Left lung (tissue), 10 donors: ENCODE results near the gene ITGB7. TPM values are rescaled to one million over a fixed set of nuclear protein-coding genes. Genes with fewer than 3 reads are reported as not detected.
A peak's percentile ranks its signal among the peaks of the same experiment; 100 is the strongest.

Experiments
- ATAC-seq: fragments of 200-7000 bp; cut with Tn5 transposase; one replicate; pipeline ENCODE4 v1.9.1; 2020; ENCODE audit warnings: moderate library complexity
- DNase-seq, 4 donors: peaks; one replicate each; pipeline ENCODE4 v3.0.0-alpha.2; 2013 to 2020
- H3K27ac ChIP-seq, 2 donors: fragments of 200-600 bp; sonication (generic) in 1 of 2; one replicate each; pipeline versions ENCODE4 v1.5.0 to v1.8.0; 2020 to 2021
- H3K27me3 ChIP-seq, 2 donors: fragments of 200-600 bp; sonication (generic) in 1 of 2; one replicate each; pipeline versions ENCODE4 v1.5.0 to v1.8.0; 2020 to 2021
- H3K36me3 ChIP-seq, 2 donors: fragments of 200-600 bp; sonication (generic) in 1 of 2; one replicate each; pipeline versions ENCODE4 v1.5.0 to v1.8.0; 2020 to 2021
- H3K4me1 ChIP-seq, 2 donors: fragments of 200-600 bp; one replicate each; pipeline ENCODE4 v1.8.0; 2021
- H3K4me3 ChIP-seq, 2 donors: fragments of 200-600 bp; sonication (generic) in 1 of 2; one replicate each; pipeline versions ENCODE4 v1.5.0 to v1.8.0; 2020 to 2021; ENCODE audit warnings: mild to moderate bottlenecking in 1 of 2
- H3K9me3 ChIP-seq, 2 donors: fragments of 200-600 bp; sonication (generic) in 1 of 2; one replicate each; pipeline versions ENCODE4 v1.5.0 to v1.8.0; 2020 to 2021
- intact Hi-C, 2 donors: fragments of 100-400 bp; cut with DNase I; formaldehyde crosslinking; loops; one replicate each; pipeline versions ENCODE4 v1.11.2 to v1.14.2; 2022
- polyA plus RNA-seq, 6 donors: library from polyadenylated mRNA; unstranded; fragments of 120-200 nt; gene quantifications; one replicate each; pipeline ENCODE4 v1.2.1, GENCODE V29; 2013; ENCODE audit not compliant: insufficient read length in 6 of 6
- total RNA-seq, 2 donors: library from RNA; stranded (reverse); fragmentation: NEBNext Ultra II Directional; extraction: Animal tissue kit (Norgen Biotek cat#: 25700); gene quantifications; one replicate each; pipeline ENCODE4 v1.2.1, GENCODE V29; 2021
- TF ChIP-seq, protein P1 (sequence below), 2 donors: fragments of 200-600 bp; sonication (generic) in 1 of 2; IDR thresholded peaks; one replicate each; pipeline versions ENCODE4 v1.5.0 to v1.8.0; 2021; ENCODE audit warnings: antibody characterized with exemption in 2 of 2
- donor health status: DM: no; HTN: yes; CAD: no.
- donor health status: DM: no; HTN: no; CAD: no.

The ITGB7 gene
- total and polyA plus RNA-seq, 8 donors, result 1.1 to 10.9 (median 1.8) TPM

DNA sequence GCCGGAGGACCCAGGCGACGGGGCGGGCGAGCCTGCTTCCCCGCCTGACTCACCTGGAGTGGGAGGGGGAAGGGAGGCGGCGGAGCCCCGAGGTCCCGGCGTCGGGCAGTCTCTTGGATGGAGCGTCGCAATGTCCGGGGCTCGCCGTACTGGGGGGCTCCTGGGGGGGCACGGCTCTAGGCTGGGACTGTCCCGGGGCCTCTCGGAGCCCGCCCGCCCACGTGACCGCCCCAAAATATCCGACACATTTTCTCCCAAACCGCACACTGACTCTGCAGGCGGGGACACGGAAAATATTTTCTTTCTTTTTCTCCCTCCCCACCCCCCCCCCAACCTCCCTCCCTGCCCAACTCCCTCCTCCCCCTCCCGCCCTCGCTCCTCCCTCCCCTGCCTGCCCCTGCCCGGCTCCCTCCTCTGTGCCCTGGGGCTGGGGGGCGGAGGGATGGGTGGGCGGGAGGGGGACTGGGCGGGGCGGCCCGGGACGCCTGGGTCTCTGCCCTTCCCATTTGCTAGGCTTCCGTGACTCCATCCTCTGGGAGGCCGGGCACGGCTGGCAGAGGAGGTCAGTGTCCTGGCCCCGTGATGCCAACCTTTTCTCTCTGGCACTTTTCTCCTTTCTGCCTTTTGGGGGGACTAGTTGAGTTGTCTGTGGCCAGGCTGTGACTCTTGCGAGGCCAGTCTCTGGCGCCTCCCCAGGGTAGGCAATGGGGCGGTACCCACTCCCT lies 25.0 kb upstream of the ITGB7 start, which contains the start of gene RARG:
Gene RARG, minus strand, starts transcription at position 289 of the 725 bp plus-strand sequence. CDS start 4,664 bp downstream, outside the sequence.
- H3K27me3 ChIP-seq, result peaks cover 0 to 42% of the 10 kb centered on the region in 2 donors
- H3K9me3 ChIP-seq, result no peaks in the 10 kb centered on the region
- H3K36me3 ChIP-seq, result no peaks in the 10 kb centered on the region
- H3K4me1 ChIP-seq, result peaks cover 7 to 31% of the 10 kb centered on the region in 2 donors
- DNase-seq (peak in 3 of 4 donors; percentile 58 to 89 (median 78)), ATAC-seq (peak; percentile 81)
- peak within 1 kb of the TSS; percentile 63 to 65 for H3K4me3 ChIP-seq
- peak within 1 kb of the TSS; percentile 76 to 81 for H3K27ac ChIP-seq
- TF ChIP-seq, protein P1, sequence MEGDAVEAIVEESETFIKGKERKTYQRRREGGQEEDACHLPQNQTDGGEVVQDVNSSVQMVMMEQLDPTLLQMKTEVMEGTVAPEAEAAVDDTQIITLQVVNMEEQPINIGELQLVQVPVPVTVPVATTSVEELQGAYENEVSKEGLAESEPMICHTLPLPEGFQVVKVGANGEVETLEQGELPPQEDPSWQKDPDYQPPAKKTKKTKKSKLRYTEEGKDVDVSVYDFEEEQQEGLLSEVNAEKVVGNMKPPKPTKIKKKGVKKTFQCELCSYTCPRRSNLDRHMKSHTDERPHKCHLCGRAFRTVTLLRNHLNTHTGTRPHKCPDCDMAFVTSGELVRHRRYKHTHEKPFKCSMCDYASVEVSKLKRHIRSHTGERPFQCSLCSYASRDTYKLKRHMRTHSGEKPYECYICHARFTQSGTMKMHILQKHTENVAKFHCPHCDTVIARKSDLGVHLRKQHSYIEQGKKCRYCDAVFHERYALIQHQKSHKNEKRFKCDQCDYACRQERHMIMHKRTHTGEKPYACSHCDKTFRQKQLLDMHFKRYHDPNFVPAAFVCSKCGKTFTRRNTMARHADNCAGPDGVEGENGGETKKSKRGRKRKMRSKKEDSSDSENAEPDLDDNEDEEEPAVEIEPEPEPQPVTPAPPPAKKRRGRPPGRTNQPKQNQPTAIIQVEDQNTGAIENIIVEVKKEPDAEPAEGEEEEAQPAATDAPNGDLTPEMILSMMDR (IDR thresholded peaks at IDR 0.05), result no peak
- intact Hi-C loops, result no loop called here

DNA sequence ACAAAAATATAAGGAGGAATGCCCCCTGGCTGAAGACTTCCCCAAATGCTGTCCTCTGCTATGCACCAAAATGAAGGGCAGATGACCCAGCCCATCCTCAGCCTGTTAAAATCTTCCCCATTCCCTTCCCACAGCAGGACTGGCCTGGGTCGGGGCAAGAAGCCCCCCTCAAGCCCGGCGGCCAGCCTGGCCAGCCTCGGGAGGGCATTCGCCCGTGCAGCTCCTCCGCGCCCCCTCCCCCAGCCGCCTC lies 24.5 kb upstream of the ITGB7 start:
- Histone ChIP-seq H3K4me1 (peaks cover 7 to 31% of the 10 kb centered on the region in 2 donors), H3K9me3 (no peaks in the 10 kb centered on the region), H3K27ac (peak overlapping the region; percentile 76 to 81), H3K36me3 (no peaks in the 10 kb centered on the region), H3K4me3 (peak overlapping the region; percentile 63 to 65), H3K27me3 (peaks cover 0 to 42% of the 10 kb centered on the region in 2 donors)
- no peak for DNase-seq
- TF ChIP-seq, protein P1 (IDR thresholded peaks at IDR 0.05), result no peak
- ATAC-seq, result no peak
- intact Hi-C loops, result no loop called here

DNA sequence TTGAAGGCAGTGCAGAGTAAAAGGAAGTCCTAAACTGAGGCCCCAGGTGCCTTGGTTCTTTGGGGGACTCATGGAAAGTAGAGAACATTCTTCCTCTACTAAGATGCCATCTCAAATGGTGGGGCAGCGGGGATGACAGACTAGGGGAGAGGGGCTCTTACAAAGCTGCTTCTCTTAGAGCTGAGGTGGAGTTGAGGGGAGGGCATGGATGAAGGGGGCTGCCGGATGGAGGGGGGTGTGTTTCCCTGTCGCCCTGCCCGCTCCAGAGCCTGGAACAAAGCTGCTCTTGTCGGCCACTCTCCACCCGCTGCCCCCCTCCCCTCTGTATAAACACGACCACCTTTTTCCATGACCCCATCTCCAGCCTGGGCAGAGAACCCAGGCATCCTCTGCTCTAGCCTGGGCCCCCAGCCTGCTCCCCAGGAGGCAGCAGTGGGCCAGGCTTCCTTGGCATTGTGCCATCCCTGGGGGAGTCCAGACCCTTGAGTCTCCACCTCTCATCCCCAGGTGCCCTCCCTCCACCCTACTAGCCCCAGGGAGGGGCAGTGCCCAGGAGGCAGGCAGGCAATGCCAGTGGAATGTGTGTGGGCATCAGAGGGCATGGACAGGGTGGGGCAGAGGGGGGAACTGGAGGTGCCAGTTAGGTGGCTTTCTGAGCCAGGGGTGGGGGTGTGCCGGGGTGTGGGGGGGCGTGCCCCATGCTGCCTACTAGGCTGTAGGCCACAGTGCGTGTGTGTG lies 23.2 kb upstream of the ITGB7 start:
- H3K9me3 ChIP-seq, result no peaks in the 10 kb centered on the region
- peaks cover 8 to 37% of the 10 kb centered on the region in 2 donors for H3K4me1 ChIP-seq
- peak; percentile 57 for ATAC-seq
- H3K27me3 ChIP-seq, result peaks cover 0 to 42% of the 10 kb centered on the region in 2 donors
- intact Hi-C loops, result no loop called here
- no peak overlapping the region for H3K27ac ChIP-seq
- TF ChIP-seq, protein P1 (IDR thresholded peaks at IDR 0.05), result no peak
- DNase-seq, result peak in 3 of 4 donors; percentile 73 to 82 (median 73)
- no peak overlapping the region for H3K4me3 ChIP-seq
- H3K36me3 ChIP-seq, result no peaks in the 10 kb centered on the region

DNA sequence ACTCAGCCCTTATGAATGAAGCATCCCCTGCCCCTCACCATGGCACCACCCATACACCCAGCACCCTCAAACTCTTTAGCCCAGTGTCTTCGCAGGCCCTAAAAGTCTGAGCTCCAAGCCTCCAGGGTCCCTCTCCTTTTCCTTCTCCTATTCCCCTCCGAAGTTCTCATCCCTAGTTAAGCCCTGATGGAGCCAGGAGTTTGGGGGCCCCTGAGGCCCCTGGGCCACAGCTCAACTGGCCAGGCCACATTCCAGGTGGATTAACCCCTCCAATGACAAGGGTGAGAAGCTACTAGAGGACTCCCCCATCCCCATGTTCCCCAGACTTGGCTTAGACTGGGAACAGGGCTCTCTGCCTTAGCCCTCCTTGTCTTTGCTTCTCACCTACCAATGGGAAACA lies 22.4 kb upstream of the ITGB7 start:
- intact Hi-C loops, result no loop called here
- Histone ChIP-seq H3K27ac (no peak overlapping the region), H3K9me3 (no peaks in the 10 kb centered on the region), H3K36me3 (no peaks in the 10 kb centered on the region), H3K4me1 (peaks cover 16 to 46% of the 10 kb centered on the region in 2 donors), H3K4me3 (no peak overlapping the region), H3K27me3 (peaks cover 0 to 34% of the 10 kb centered on the region in 2 donors)
- no peak for DNase-seq
- TF ChIP-seq, protein P1 (IDR thresholded peaks at IDR 0.05), result no peak
- no peak for ATAC-seq

DNA sequence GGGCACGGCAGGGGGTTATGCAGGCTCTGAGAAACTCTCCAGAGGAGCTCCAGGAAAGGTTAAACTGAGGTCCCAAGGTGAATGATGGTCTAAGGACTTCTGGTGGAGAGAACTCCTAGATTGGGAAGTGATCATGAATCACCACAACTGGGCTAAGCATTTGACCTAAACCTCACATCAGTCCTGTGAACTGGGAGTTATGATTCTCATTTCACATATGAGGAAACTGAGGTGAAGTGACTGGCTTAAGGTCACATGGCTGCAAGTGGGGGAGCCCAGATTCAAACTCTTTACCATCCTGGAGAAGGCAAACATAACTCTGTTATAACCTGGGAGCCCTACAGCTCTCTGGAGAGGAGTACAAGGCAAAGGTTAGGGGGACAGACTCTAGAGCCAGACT lies 20.8 kb upstream of the ITGB7 start:
- intact Hi-C loops, result no loop called here
- no peak for ATAC-seq
- peaks cover 25 to 50% of the 10 kb centered on the region in 2 donors for H3K4me1 ChIP-seq
- no peak for DNase-seq
- H3K27me3 ChIP-seq, result peaks cover 0 to 19% of the 10 kb centered on the region in 2 donors
- H3K27ac ChIP-seq, result no peak overlapping the region
- TF ChIP-seq, protein P1 (IDR thresholded peaks at IDR 0.05), result no peak
- no peak overlapping the region for H3K4me3 ChIP-seq
- no peaks in the 10 kb centered on the region for H3K36me3 ChIP-seq
- no peaks in the 10 kb centered on the region for H3K9me3 ChIP-seq
